Right ventricle myocardium inferior (tissue), 1 donor: ENCODE data around the gene FKBP11. TPM values are rescaled to one million over a fixed set of nuclear protein-coding genes. Genes with fewer than 3 reads are reported as not detected.
"Not testable (repeated sequence)": the region's sequence is repeated elsewhere in the genome, so short reads cannot be mapped to it uniquely, and the experiment has no call there.

Experiments
- ATAC-seq: fragments of 200-7000 bp; cut with Tn5 transposase; one replicate; pipeline ENCODE4 v1.9.1; 2020; ENCODE audit warnings: mild to moderate bottlenecking, moderate library complexity
- DNase-seq: peaks from one replicate; pipeline ENCODE4 v3.0.0; 2021; ENCODE audit errors: missing footprints
- intact Hi-C: fragments of 100-400 bp; cut with DNase I; formaldehyde crosslinking; loops from one replicate; pipeline ENCODE4 v1.11.0; 2022
- total RNA-seq: library from RNA; stranded (reverse); fragmentation: NEBNext Ultra II Directional; extraction: Animal tissue kit (Norgen Biotek cat#: 25700); gene quantifications from one replicate; pipeline ENCODE4 v1.2.1, GENCODE V29; 2021
- donor health status: DM: no; HTN: yes; CAD: no; lungs with severe emphysema.

Gene FKBP11
- total RNA-seq, 1 donor from 2014 or later: 3.7 TPM

GRCh38 chr12:48881686-48882314 lies 43.5 kb downstream of the FKBP11 start:
- intact Hi-C loops: no loop called here
- DNase-seq (no peak), ATAC-seq (no peak)

- intact Hi-C loops: no loop called here
- no peak for DNase-seq
- ATAC-seq: no peak
Observed at GRCh38 chr12:48880647-48881046, 44.6 kb downstream of the FKBP11 start.

- DNase-seq: no peak
- intact Hi-C loops: no loop called here
- ATAC-seq: no peak
Observed at GRCh38 chr12:48878548-48878947, 46.7 kb downstream of the FKBP11 start.

GRCh38 chr12:48875944-48876515 lies 49.3 kb downstream of the FKBP11 start:
- no peak for ATAC-seq
- intact Hi-C loops: no loop called here
- DNase-seq: no peak

- ATAC-seq, DNase-seq, intact Hi-C loops: not testable (repeated sequence)
Observed at GRCh38 chr12:48873534-48873933, 51.8 kb downstream of the FKBP11 start.

- DNase-seq (no peak), ATAC-seq (no peak)
- intact Hi-C loops: no loop called here
Observed at GRCh38 chr12:48873096-48873495, 52.2 kb downstream of the FKBP11 start.

Other genes with a start within 250 kb of the FKBP11 start
- 19.7 TPM for gene KANSL2, start 243.3 kb downstream of the FKBP11 start, total RNA-seq
- 17.0 TPM for gene CCNT1, start 208.8 kb downstream of the FKBP11 start, total RNA-seq
- 55.6 TPM for gene ADCY6, start 136.4 kb downstream of the FKBP11 start, total RNA-seq
- gene CACNB3, start 107.0 kb downstream of the FKBP11 start, total RNA-seq: 6.0 TPM
- 37.2 TPM for gene DDX23, start 73.3 kb downstream of the FKBP11 start, total RNA-seq
- gene RND1, start 59.6 kb downstream of the FKBP11 start, total RNA-seq: 0.41 TPM
- 49.6 TPM for gene ARF3, start 32.0 kb upstream of the FKBP11 start, total RNA-seq
- gene WNT10B, start 46.2 kb upstream of the FKBP11 start, total RNA-seq: 0.43 TPM
- not detected for gene WNT1, start 52.8 kb upstream of the FKBP11 start, total RNA-seq
- gene DDN, start 73.9 kb upstream of the FKBP11 start, total RNA-seq: 0.49 TPM
- 93.8 TPM for gene PRKAG1, start 93.3 kb upstream of the FKBP11 start, total RNA-seq
- 33.5 TPM for gene KMT2D, start 135.3 kb upstream of the FKBP11 start, total RNA-seq
- gene RHEBL1, start 144.5 kb upstream of the FKBP11 start, total RNA-seq: 0.41 TPM
- 0.87 TPM for gene DHH, start 169.3 kb upstream of the FKBP11 start, total RNA-seq
- gene LMBR1L, start 185.4 kb upstream of the FKBP11 start, total RNA-seq: 26.3 TPM
- gene TUBA1B, start 205.9 kb upstream of the FKBP11 start, total RNA-seq: 510 TPM